ENCODE measurements around the gene ADCY10.

Gene ADCY10, protein sequence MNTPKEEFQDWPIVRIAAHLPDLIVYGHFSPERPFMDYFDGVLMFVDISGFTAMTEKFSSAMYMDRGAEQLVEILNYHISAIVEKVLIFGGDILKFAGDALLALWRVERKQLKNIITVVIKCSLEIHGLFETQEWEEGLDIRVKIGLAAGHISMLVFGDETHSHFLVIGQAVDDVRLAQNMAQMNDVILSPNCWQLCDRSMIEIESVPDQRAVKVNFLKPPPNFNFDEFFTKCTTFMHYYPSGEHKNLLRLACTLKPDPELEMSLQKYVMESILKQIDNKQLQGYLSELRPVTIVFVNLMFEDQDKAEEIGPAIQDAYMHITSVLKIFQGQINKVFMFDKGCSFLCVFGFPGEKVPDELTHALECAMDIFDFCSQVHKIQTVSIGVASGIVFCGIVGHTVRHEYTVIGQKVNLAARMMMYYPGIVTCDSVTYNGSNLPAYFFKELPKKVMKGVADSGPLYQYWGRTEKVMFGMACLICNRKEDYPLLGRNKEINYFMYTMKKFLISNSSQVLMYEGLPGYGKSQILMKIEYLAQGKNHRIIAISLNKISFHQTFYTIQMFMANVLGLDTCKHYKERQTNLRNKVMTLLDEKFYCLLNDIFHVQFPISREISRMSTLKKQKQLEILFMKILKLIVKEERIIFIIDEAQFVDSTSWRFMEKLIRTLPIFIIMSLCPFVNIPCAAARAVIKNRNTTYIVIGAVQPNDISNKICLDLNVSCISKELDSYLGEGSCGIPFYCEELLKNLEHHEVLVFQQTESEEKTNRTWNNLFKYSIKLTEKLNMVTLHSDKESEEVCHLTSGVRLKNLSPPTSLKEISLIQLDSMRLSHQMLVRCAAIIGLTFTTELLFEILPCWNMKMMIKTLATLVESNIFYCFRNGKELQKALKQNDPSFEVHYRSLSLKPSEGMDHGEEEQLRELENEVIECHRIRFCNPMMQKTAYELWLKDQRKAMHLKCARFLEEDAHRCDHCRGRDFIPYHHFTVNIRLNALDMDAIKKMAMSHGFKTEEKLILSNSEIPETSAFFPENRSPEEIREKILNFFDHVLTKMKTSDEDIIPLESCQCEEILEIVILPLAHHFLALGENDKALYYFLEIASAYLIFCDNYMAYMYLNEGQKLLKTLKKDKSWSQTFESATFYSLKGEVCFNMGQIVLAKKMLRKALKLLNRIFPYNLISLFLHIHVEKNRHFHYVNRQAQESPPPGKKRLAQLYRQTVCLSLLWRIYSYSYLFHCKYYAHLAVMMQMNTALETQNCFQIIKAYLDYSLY (N-terminal part only)

DNA sequence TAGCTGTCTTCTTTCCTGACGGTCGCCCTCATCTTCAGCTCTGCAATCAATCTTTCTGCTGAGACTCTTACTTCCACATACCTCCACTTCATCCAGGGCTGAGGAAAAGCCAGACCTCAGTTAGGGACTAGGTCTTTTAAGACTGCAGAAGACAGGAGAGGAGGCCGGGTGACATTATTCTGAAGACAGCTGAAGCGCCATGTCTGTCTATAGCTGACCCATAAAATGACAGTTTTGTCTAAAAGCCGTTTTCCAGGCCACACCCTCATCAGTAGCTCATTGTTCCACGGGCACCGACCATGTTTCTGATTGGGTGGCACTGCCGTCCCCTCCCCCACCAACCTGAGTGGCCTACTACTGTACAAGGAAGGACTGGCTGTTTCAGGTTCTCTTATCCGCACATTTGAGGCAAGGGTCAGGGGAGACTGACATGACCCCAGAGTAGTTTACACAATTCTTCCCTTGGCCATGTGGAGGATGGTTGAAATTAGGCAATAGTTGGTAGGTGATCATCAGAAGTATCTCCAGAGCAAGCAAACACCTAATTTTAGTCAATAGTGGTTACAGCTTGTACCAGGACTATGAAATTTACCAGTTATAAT lies at the start of gene ADCY10:
Gene ADCY10, minus strand, starts transcription at position 240 of the 602 bp plus-strand sequence. CDS start 8,994 bp downstream, outside the sequence.
- Mint-ChIP-seq H3K27ac (no peak within 1 kb of the TSS), H3K9me3 (peaks cover 11% of the 10 kb centered on the region), H3K4me1 (no peaks in the 10 kb centered on the region), H3K27me3 (no peaks in the 10 kb centered on the region), H3K4me3 (no peak within 1 kb of the TSS), H3K36me3 (ENCODE audit: low read depth) (no peaks in the 10 kb centered on the region)
- DNase-seq (no peak), ATAC-seq (no peak)

DNA sequence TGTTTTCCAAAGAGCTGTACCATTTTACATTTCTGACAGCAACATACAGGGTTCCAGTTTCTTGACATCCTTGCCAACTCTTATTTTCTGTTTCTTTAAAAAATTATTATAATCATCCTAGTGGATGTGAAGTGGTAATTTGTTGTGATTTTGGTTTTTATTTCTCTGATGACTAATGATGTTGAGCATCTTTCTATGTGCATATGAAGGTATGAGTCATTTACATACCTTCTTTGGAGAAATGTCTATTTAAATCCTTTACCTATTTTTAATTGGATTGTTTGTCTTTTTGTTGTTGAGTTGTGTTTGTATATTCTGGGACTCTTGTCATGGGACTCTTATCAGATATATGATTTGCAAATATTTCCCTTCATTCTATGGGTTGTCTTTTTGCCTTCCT lies 43.8 kb upstream of the ADCY10 start:
- H3K36me3 Mint-ChIP-seq (ENCODE audit: low read depth), result peaks cover 34% of the 10 kb centered on the region
- ATAC-seq (no peak), DNase-seq (no peak)
- no peak overlapping the region for H3K4me3 Mint-ChIP-seq
- no peak overlapping the region for H3K27ac Mint-ChIP-seq
- H3K4me1 Mint-ChIP-seq, result peaks cover 17% of the 10 kb centered on the region
- H3K9me3 Mint-ChIP-seq, result no peaks in the 10 kb centered on the region
- H3K27me3 Mint-ChIP-seq, result no peaks in the 10 kb centered on the region

DNA sequence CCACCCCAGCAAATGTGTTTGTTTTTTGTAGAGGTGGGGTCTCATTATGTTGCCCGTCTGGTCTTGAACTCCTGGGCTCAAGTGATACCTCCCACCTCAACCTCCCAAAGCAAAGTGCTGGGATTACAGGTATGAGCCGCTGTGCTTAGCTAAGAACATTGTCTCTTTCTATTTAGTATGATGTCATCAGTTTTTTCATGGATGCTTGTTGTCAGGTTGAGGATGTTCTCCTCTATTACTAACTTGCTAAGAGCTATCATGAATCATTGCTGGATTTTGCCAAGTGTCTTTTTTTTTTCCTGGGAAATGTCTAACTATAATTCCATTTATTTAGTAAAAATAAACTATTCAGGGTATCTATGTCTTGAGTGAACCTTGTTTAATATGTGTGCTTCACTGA lies 42.0 kb upstream of the ADCY10 start:
- ATAC-seq, result no peak
- H3K4me1 Mint-ChIP-seq, result peaks cover 18% of the 10 kb centered on the region
- H3K4me3 Mint-ChIP-seq, result no peak overlapping the region
- no peaks in the 10 kb centered on the region for H3K27me3 Mint-ChIP-seq
- no peak overlapping the region for H3K27ac Mint-ChIP-seq
- no peak for DNase-seq
- H3K36me3 Mint-ChIP-seq (ENCODE audit: low read depth), result peaks cover 34% of the 10 kb centered on the region
- no peaks in the 10 kb centered on the region for H3K9me3 Mint-ChIP-seq

GRCh38 chr1:167950569-167950968 lies 36.6 kb upstream of the ADCY10 start:
- Mint-ChIP-seq H3K4me3 (no peak overlapping the region), H3K4me1 (peaks cover 28% of the 10 kb centered on the region), H3K36me3 (ENCODE audit: low read depth) (peaks cover 26% of the 10 kb centered on the region), H3K9me3 (no peaks in the 10 kb centered on the region), H3K27me3 (no peaks in the 10 kb centered on the region), H3K27ac (no peak overlapping the region)
- no peak for DNase-seq
- no peak for ATAC-seq

- Mint-ChIP-seq H3K4me1 (peaks cover 32% of the 10 kb centered on the region), H3K9me3 (no peaks in the 10 kb centered on the region), H3K36me3 (ENCODE audit: low read depth) (peaks cover 18% of the 10 kb centered on the region)
Observed at GRCh38 chr1:167949785-167950184, 35.9 kb upstream of the ADCY10 start.

DNA sequence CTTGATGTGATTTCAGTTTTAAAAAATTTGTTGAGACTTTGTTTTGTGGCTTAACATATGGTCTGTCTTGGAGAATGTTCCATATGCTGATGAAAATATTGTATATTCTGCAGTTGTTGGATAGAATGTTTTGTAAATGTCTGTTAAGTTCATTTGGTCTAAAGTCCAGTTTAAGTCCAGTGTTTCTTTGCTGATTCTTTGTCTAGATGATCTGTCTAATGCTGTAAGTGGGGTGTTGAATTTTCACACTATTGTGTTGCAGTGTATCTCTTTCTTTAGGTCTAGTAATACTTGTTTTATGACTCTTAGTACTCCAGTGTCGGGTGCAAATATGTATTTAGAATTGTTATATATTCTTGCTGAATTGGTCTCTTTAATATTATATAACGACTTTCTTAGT lies 33.8 kb upstream of the ADCY10 start:
- H3K4me1 Mint-ChIP-seq, result peaks cover 34% of the 10 kb centered on the region
- DNase-seq (no peak), ATAC-seq (no peak)
- peaks cover 14% of the 10 kb centered on the region for H3K36me3 Mint-ChIP-seq (ENCODE audit: low read depth)
- no peak overlapping the region for H3K4me3 Mint-ChIP-seq
- H3K27ac Mint-ChIP-seq, result no peak overlapping the region
- H3K27me3 Mint-ChIP-seq, result no peaks in the 10 kb centered on the region
- no peaks in the 10 kb centered on the region for H3K9me3 Mint-ChIP-seq

More at GRCh38 chr1:167949785-167950184, 35.9 kb upstream of the ADCY10 start:
- ATAC-seq, result no peak
- DNase-seq, result no peak
- Mint-ChIP-seq H3K27me3 (no peaks in the 10 kb centered on the region), H3K27ac (no peak overlapping the region), H3K4me3 (no peak overlapping the region)

GRCh38 chr1:167943541-167943940 lies 29.6 kb upstream of the ADCY10 start:
- no peaks in the 10 kb centered on the region for H3K27me3 Mint-ChIP-seq
- peaks cover 33% of the 10 kb centered on the region for H3K4me1 Mint-ChIP-seq
- no peak overlapping the region for H3K27ac Mint-ChIP-seq
- DNase-seq, result no peak
- no peaks in the 10 kb centered on the region for H3K9me3 Mint-ChIP-seq
- no peak for ATAC-seq
- H3K36me3 Mint-ChIP-seq (ENCODE audit: low read depth), result peaks cover 11% of the 10 kb centered on the region
- no peak overlapping the region for H3K4me3 Mint-ChIP-seq

GRCh38 chr1:167940264-167940663 lies 26.3 kb upstream of the ADCY10 start:
- Mint-ChIP-seq H3K9me3 (no peaks in the 10 kb centered on the region), H3K36me3 (ENCODE audit: low read depth) (peaks cover 11% of the 10 kb centered on the region), H3K27me3 (no peaks in the 10 kb centered on the region), H3K4me1 (peaks cover 20% of the 10 kb centered on the region), H3K27ac (no peak overlapping the region), H3K4me3 (no peak overlapping the region)
- ATAC-seq, result no peak
- no peak for DNase-seq

DNA sequence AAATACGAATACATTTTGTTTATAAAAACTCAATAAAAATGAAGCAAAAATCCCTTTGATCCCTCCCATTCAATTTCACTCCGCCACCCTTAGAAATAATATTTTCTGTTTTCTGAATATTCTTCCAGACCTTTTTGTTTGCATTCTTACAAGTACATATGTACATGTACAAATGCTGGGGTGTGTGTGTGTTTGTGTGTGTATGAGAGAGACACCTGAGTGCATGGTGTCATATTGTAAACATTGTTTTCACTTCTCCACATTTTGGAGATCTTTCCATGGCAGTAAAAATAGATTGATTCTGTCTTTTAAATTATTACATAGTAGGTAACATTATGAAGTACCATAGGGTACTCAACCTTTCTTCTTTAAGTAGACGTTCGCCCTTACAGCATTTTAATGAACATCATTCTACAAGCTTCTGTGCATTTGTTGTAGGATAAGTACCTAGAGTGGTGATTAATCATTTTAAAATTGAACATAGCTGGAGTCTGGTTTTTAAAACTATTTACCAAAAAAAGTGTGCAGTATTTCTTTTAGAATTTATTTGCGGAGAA lies 24.2 kb upstream of the ADCY10 start:
- Mint-ChIP-seq H3K4me3 (peak overlapping the region; percentile 90), H3K27me3 (no peaks in the 10 kb centered on the region), H3K36me3 (ENCODE audit: low read depth) (peaks cover 2% of the 10 kb centered on the region), H3K4me1 (peaks cover 35% of the 10 kb centered on the region), H3K27ac (peak overlapping the region; percentile 9), H3K9me3 (no peaks in the 10 kb centered on the region)
- ATAC-seq, result no peak
- no peak for DNase-seq

GRCh38 chr1:167937709-167938010 lies 23.7 kb upstream of the ADCY10 start:
- DNase-seq (no peak), ATAC-seq (no peak)
- peak overlapping the region; percentile 100 for H3K27ac Mint-ChIP-seq
- peaks cover 2% of the 10 kb centered on the region for H3K36me3 Mint-ChIP-seq (ENCODE audit: low read depth)
- peak overlapping the region; percentile 90 for H3K4me3 Mint-ChIP-seq
- no peaks in the 10 kb centered on the region for H3K27me3 Mint-ChIP-seq
- H3K9me3 Mint-ChIP-seq, result no peaks in the 10 kb centered on the region
- H3K4me1 Mint-ChIP-seq, result peaks cover 38% of the 10 kb centered on the region

- H3K36me3 Mint-ChIP-seq (ENCODE audit: low read depth), result no peaks in the 10 kb centered on the region
- H3K27ac Mint-ChIP-seq, result peak within 1 kb of the TSS; percentile 100
- H3K4me3 Mint-ChIP-seq, result peak within 1 kb of the TSS; percentile 90
- ATAC-seq (peak; percentile 7), DNase-seq (peak; percentile 71)
- H3K9me3 Mint-ChIP-seq, result no peaks in the 10 kb centered on the region
- H3K4me1 Mint-ChIP-seq, result peaks cover 40% of the 10 kb centered on the region
- H3K27me3 Mint-ChIP-seq, result no peaks in the 10 kb centered on the region
Observed at GRCh38 chr1:167936930-167937708, 23.2 kb upstream of the ADCY10 start, which contains the start of gene MPC2. Gene MPC2, minus strand, starts transcription at chr1:167937072. Its CDS starts 1,231 bp downstream, at chr1:167935841.

DNA sequence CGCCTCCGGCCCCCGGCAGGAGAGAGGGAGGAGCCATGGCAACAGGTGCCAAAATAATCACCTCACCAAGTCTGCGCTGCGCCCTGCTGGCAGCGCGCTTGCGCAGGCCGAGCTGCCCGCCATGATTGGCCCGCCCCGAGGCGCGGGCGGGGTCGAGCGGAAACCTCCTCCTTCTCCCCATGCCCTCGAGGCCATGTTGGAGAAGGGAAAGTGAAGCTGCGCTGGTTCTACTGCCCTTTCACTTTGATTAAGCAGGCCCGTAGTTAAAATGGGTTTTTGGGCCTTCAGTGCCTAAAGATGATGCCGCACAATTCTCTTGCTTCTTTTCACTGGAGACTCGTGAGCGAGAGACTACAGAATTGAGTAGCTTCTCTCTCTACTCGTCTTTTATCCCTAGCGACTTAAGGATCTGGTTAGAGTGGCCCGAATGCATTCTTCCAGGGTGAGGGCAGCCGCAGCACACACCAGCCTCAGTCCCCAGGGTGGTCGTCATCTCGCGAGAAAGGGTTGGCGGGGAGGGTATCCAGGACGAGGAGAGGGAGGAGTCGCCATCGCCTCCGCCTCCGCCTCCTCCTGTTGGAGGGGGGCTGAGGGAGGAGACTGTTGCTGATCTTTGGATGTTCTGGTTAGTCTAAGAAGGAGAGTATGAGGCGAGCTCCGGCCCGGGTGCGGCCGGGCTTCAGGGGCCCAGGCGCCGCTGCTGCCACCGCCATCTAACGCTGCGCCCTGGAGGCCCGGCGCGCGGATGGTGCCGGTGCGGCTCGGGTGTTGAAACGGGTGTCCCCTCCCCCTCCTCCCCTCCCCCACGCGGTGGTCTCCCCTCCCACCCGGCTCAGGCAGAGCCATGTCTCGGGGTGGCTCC lies 22.4 kb upstream of the ADCY10 start, which contains the start of gene DCAF6:
Gene DCAF6, plus strand, starts transcription at position 616 of the 862 bp plus-strand sequence. Its CDS starts 229 bp downstream, at position 845.
- Mint-ChIP-seq H3K4me1 (peaks cover 38% of the 10 kb centered on the region), H3K4me3 (peak within 1 kb of the TSS; percentile 90), H3K27ac (peak within 1 kb of the TSS; percentile 100), H3K9me3 (no peaks in the 10 kb centered on the region), H3K36me3 (ENCODE audit: low read depth) (no peaks in the 10 kb centered on the region), H3K27me3 (no peaks in the 10 kb centered on the region)
- ATAC-seq, result peak; percentile 78
- DNase-seq, result peak; percentile 94
